GM18861 (cell line): ENCODE results near the gene PHLPP1.
"Not testable (repeated sequence)": the region's sequence is repeated elsewhere in the genome, so short reads cannot be mapped to it uniquely, and the experiment has no call there.

Source experiments
- ATAC-seq: cut with Tn5 transposase; IDR thresholded peaks from one replicate; pipeline ENCODE4 v1.9.1; 2021; ENCODE audit not compliant: unreplicated experiment

Gene PHLPP1

DNA sequence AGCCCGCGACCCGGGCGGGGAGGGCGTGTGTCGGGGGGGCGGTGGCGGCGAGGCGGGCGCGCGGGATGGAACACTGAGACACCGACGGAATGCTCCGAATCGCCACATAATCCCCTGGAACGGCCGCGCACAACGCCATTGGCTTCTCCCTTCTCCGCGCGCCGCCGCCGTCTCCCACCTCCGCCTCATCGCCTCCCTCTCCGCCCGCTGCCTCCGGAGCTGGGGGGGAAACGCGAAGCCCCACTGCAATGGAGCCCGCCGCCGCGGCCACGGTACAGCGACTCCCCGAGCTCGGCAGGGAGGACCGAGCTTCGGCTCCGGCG, at the start of gene PHLPP1:
PHLPP1 (plus strand) TSS at position 106 of the 323 bp plus-strand sequence; CDS start at position 249, 143 bp downstream.
- ATAC-seq = no peak

DNA sequence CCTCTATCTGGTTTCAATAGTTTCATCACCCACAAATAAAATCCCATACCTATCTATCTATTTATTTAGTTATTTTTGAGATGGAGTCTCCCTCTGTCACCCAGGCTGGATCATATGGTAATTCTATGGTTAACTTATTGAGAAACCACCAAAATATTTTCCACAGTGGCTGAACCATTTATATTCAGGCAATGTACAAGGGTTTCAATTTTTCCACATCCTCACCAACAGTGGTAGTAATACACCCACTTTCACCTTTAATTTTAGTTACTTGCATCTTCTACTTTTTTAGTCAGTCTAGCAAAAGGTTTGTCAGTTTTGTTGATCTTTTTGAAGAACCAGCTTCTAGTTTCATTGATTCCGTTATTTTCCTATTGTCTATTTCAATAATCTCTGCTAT, 46.1 kb upstream of the PHLPP1 start:
- ATAC-seq = no peak

DNA sequence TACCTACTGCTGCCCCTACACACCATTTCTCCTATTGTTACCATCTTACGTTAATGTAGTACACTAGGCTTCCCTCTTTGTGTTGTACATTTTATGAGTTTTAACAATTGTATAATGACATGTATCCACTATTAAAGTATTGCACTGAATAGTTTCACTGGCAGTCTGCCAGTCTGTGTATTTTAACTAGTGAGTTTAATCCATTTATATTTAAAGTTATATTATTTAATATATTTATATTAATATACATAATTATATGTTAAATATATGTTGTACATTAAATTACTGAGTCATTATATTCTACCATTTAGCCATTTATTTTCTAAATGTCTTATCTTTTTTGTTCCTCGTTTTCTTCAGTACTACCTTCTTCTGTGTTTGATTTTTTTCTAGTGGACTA, 44.8 kb upstream of the PHLPP1 start:
- ATAC-seq = no peak

DNA sequence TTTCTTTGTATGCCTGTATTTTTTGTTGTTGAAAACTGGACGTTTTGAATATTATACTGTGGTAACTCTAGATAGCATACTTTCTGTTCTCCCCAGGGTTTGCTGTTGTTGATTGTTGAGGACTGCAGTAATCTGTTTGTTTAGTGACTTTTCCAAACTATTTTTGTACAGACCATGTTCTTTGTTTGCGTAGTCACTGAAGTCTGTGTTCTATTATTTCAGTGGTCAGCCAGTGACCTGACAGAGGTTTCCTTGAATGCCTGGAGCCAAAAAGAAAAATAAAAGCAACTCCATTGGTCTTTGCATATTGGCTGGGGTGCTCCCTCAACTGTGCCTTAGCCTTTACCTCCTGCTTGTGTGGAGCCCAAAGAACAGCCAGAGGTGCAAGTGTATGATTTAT, 42.7 kb upstream of the PHLPP1 start:
- ATAC-seq = no peak

DNA sequence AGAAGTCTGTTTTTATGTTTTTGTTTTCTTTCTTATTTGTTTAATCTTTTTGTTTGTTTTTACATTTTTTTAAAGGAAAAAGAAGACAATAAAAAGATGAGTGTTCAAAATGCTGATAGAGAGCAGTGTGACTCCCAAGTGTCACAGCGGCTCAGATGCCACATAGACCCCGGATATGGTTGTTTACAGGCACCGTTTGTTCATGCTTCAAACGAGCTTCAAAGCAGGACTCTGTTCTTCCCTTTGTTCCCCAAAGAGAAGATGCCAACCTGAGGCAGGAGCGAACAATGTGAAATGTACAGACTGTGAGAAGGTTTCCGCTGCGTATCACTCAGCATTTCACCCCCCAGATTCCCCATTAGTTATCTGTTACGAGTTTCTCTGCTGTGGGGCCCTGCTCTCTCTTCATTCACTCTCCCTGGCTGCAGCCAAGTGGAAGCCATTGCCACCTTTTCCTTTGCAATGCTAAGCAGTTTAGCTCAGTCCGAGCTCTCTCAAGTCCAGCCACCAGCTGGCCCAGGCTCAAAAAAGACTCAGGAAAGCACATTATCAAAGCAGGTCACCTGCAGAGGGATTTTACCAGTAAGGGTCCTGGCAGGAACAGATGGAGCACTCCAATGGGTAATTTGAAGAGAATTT, 36.4 kb upstream of the PHLPP1 start:
- ATAC-seq = no peak

GRCh38 chr18:62682371-62682770, 33.0 kb upstream of the PHLPP1 start:
- no peak for ATAC-seq

GRCh38 chr18:62683935-62684334, 31.4 kb upstream of the PHLPP1 start:
- ATAC-seq = no peak

GRCh38 chr18:62688743-62689317, 26.5 kb upstream of the PHLPP1 start:
- no peak for ATAC-seq

DNA sequence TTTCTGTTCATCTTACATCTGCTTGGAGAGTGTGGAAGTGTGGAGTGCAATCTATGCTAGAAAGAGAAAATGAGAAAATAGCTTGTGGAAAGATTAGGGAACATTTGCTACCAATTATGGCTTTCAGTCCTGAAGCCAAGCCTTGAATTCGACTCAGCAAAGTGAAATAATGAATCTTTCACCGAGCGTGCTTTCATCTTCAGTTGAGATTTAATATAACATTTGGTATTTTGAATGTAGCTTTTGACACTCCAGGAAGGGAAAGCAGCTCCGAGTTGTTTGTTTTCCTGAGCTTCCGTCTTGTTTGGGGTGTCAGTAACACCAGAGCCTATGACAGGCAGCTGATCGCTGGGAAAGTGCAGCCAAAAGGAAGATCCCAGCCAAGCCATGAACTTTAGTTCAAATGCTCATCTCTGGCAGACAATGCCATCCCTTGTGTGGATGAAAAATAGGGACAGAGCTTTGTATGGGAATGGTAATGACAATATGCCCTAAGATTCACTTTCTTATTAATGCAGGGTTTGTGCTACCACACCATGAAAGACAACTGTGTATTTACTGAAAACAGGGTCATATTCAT, 25.0 kb upstream of the PHLPP1 start:
- ATAC-seq = no peak

DNA sequence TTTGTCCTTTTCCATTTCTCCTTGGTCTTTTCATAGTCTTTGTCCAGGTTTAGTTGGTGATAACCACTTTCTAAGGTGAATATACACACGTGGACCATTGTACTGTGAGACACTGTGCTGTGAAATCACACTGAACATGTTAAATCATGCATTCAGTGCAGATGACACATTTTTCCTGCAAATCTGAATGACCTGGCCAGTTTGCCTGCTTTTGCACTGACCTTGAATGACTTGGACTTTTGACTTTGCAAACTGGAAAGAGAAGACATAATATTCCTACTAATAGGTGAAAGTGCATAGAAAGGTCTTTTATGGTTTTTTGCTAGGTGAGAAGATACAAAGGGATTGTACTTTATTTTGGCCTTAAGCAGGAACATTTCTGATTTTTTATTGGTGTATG, 21.7 kb upstream of the PHLPP1 start:
- ATAC-seq = no peak

DNA sequence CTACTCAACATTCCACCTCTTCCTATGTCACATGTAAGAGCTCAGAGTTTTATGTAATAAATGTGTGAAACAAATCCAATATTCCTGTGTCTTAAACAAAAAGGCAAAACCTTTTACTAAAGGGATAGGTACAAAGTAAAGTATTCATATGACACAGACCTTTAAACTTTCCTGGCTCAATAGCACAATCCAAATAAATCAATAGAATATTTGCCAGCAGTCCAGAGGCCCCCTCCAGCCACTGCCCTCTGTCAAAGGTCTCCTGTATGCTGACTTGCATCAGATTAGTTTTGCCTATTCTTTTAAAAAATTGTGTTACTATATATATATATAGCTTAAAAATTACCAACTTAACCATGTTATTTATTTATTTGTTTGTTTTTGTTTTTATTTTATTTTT, 17.7 kb upstream of the PHLPP1 start:
- no peak for ATAC-seq

- ATAC-seq = no peak
Measured at GRCh38 chr18:62702259-62702658, 13.1 kb upstream of the PHLPP1 start.

GRCh38 chr18:62706879-62707278, 8.5 kb upstream of the PHLPP1 start:
- not testable (repeated sequence) for ATAC-seq

- not testable (repeated sequence) for ATAC-seq
Measured at GRCh38 chr18:62709908-62710307, 5.4 kb upstream of the PHLPP1 start.

DNA sequence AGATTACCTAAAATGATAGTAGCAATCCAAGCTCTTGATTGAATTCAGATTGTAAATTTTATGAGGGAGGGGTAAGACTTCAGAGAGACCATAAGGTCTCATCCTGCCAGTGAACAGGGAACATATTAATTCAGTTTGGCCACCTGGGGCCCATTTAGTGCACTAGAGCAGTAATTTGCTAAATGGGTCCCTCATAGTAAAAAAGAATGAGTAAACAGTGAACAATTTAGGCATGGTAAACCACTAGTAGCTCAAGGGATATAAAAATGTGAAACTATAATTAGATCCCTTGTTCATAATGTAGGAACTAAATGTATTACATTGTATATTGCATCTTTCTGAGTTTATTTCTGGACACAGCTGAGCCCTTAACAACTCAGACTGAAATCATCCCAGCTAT, 4.9 kb upstream of the PHLPP1 start:
- ATAC-seq = no peak

DNA sequence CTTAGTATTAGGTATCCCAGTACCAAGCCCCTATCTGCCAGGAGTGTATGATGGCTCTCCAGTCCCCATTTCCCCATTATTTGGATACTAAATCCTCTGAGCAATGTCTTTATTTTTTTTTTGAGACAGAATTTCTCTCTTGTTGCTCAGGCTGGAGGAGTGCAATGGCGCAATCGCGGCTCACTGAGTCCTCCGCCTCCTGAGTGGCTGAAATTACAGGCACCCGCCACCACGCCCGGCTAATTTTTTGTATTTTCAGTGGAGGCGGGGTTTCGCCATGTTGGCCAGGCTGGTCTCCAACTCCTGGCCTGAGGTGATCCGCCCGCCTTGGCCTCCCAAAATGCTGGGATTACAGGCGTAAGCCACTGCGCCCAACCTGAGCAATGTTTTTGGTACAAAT, 3.6 kb upstream of the PHLPP1 start:
- no peak for ATAC-seq

- ATAC-seq = no peak
Measured at GRCh38 chr18:62713651-62714247, 1.6 kb upstream of the PHLPP1 start.

DNA sequence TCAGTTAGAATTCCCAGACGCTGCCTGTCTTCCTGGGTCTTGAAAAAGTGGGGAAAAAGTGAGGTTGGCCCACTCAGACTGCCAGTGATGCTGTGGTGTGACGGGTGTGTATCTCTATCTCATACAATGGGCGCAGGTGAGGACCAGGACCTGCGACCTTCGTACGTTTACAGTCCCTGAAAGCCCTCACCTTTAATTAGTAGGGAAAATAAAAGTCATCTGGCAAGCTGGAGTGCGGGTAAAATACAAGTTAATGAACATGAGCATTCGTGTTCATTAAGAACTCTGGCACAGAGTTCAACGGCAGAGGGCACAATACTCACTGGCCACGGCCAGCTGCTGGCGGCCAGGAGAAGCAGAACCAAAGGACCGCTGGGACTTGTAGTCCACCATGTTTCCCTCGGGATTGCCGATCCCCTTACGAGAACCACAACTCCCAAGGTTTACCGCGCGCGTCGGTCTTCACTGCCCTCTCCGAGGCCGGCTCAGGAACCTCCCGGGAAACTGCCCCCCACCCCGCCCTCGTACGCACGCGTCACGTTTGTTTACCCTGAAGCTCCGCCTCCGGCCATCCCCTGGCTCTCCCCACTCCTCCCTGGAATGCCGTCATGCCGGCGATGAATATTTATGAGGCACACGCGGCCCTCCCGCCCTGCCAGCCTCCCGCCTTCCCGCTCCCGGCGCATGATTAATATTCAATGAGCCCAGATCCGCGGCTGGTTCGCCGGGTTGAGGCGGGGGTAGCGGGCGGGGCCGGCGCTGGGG, 488 bp upstream of the PHLPP1 start:
- peak; percentile 59 for ATAC-seq

DNA sequence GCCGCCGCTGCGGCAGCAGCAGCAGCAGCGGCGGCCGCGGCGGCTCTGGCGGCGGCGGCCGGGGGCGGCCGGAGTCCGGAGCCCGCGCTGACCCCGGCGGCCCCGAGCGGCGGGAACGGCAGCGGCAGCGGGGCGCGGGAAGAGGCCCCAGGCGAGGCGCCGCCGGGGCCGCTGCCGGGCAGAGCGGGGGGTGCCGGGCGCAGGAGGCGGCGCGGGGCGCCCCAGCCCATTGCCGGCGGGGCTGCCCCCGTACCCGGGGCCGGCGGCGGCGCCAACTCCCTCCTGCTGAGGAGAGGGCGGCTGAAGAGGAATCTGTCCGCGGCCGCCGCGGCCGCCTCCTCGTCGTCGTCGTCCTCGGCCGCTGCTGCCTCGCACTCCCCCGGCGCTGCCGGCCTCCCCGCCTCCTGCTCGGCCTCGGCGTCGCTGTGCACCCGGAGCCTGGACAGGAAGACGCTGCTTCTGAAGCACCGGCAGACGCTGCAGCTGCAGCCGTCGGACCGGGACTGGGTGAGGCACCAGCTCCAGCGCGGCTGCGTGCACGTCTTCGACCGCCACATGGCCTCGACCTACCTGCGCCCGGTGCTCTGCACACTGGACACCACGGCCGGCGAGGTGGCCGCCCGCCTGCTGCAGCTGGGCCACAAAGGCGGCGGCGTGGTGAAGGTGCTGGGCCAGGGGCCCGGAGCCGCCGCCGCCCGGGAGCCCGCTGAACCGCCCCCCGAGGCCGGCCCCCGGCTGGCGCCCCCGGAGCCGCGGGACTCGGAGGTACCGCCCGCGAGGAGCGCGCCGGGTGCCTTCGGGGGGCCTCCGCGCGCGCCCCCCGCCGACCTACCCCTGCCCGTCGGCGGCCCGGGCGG, 646 bp downstream of the PHLPP1 start:
- ATAC-seq = no peak

- no peak for ATAC-seq
Measured at GRCh38 chr18:62716619-62717168, 1.4 kb downstream of the PHLPP1 start.
